Fibroblast of lung (primary cell): ENCODE results near the gene SLC7A14. TPM values are rescaled to one million over a fixed set of nuclear protein-coding genes. Genes with fewer than 3 reads are reported as not detected.

ENCODE experiments used
- DNase-seq, 2 donors: peaks; one replicate each; pipeline versions ENCODE4 v3.0.0 to v3.0.0-alpha.2; 2010; ENCODE audit warnings: low read depth in 2 of 2
- H2AFZ ChIP-seq: 2 replicates; pipeline ENCODE4 v1.5.1; 2012; ENCODE audit warnings: low read length, control low read depth, inconsistent platforms
- H3K27ac ChIP-seq: 2 replicates; pipeline ENCODE4 v1.5.1; 2011; ENCODE audit warnings: low read length, control low read depth; ENCODE audit not compliant: insufficient read depth
- H3K27me3 ChIP-seq: 2 replicates; pipeline ENCODE4 v1.5.1; 2011; ENCODE audit warnings: mild to moderate bottlenecking, low read length; ENCODE audit not compliant: control insufficient read depth, insufficient read depth
- H3K36me3 ChIP-seq: 2 replicates; pipeline ENCODE4 v1.5.1; 2011; ENCODE audit warnings: low read length; ENCODE audit not compliant: control insufficient read depth, insufficient read depth
- H3K4me1 ChIP-seq: 2 replicates; pipeline ENCODE4 v1.5.1; 2011; ENCODE audit warnings: low read length; ENCODE audit not compliant: control insufficient read depth, insufficient read depth; ENCODE audit errors: extremely low read depth
- H3K4me2 ChIP-seq: 2 replicates; pipeline ENCODE4 v1.5.1; 2011; ENCODE audit warnings: low read length, control low read depth; ENCODE audit not compliant: insufficient read depth; ENCODE audit errors: extremely low read depth
- H3K4me3 ChIP-seq, 4 experiments: fragments of 200-600 bp in 1 of 4; sonication (generic) in 1 of 4; replicated peaks in 1 of 4; 2 replicates each; pipeline ENCODE4 v1.5.1; 2011 to 2016; ENCODE audit warnings: low read length in 4 of 4, low read depth in 3 of 4, mild to moderate bottlenecking in 3 of 4, control low read depth in 2 of 4, inconsistent platforms in 1 of 4, mixed read lengths in 1 of 4; ENCODE audit not compliant: insufficient read depth in 1 of 4; ENCODE audit errors: control extremely low read depth in 1 of 4
- H3K79me2 ChIP-seq: 2 replicates; pipeline ENCODE4 v1.5.1; 2012; ENCODE audit warnings: mild to moderate bottlenecking, low read length, inconsistent platforms; ENCODE audit not compliant: control insufficient read depth, insufficient read depth
- H3K9ac ChIP-seq: 2 replicates; pipeline ENCODE4 v1.5.1; 2011; ENCODE audit warnings: mild to moderate bottlenecking, low read length, control low read depth; ENCODE audit not compliant: insufficient read depth
- H3K9me3 ChIP-seq: 2 replicates; pipeline ENCODE4 v1.5.1; 2012; ENCODE audit warnings: low read depth, low read length; ENCODE audit not compliant: control insufficient read depth, insufficient read depth
- H4K20me1 ChIP-seq: 2 replicates; pipeline ENCODE4 v1.5.1; 2011; ENCODE audit warnings: low read length; ENCODE audit not compliant: control insufficient read depth, insufficient read depth; ENCODE audit errors: extremely low read depth
- CTCF ChIP-seq, 2 donors: IDR thresholded peaks in 1 of 2; conservative IDR thresholded peaks in 1 of 2; 1 replicate in 1 of 2; 2 replicates in 1 of 2; pipeline ENCODE4 v1.5.1; 2011 to 2012; ENCODE audit warnings: low read length in 2 of 2, control low read depth in 1 of 2, inconsistent platforms in 1 of 2, low read depth in 1 of 2, mild to moderate bottlenecking in 1 of 2
- EZH2 ChIP-seq: IDR thresholded peaks from 2 replicates; pipeline ENCODE4 v1.5.1; 2012; ENCODE audit warnings: low read length, control low read depth, mild to moderate bottlenecking; ENCODE audit errors: missing control alignments
- polyA plus RNA-seq, 2 donors: library from polyadenylated mRNA; depleted of rRNA in 1 of 2; stranded (reverse) in 1 of 2; unstranded in 1 of 2; fragments of >200 nt; gene quantifications; 2 replicates each; pipeline ENCODE4 v1.2.1, GENCODE V29; 2011 to 2012; ENCODE audit warnings: missing spikeins in 1 of 2
- total RNA-seq: library from RNA; depleted of rRNA; stranded (reverse); fragments of >200 nt; gene quantifications from 2 replicates; pipeline ENCODE4 v1.2.1, GENCODE V29; 2014

The SLC7A14 gene
- total and polyA plus RNA-seq, 2 donors (not counting 1 experiment from before 2014, with no cell fraction given): 1.3 to 3.4 TPM

GRCh38 chr3:170470063-170471016 is 115.5 kb downstream of the SLC7A14 start:
- Histone ChIP-seq H3K4me3 (peak overlapping the region in 1 of 4 experiments; percentile 14), H3K27me3 (no peaks in the 10 kb centered on the region), H3K79me2 (no peaks in the 10 kb centered on the region), H3K27ac (peak overlapping the region; percentile 41), H3K9ac (no peak overlapping the region), H3K4me2 (peak overlapping the region; percentile 66), H3K36me3 (no peaks in the 10 kb centered on the region), H4K20me1 (no peaks in the 10 kb centered on the region), H3K9me3 (no peaks in the 10 kb centered on the region), H2AFZ (no peak overlapping the region), H3K4me1 (peaks cover 23% of the 10 kb centered on the region)
- peak; percentile 76 to 80 for DNase-seq
- TF ChIP-seq CTCF (conservative IDR thresholded peaks at IDR 0.05 in 1 of 2, IDR thresholded peaks at IDR 0.05 in 1 of 2; ENCODE audit: low read depth in 1 of 2, low read length in 2 of 2) (no peak), EZH2 (no peak)

GRCh38 chr3:170469151-170470062 is 116.5 kb downstream of the SLC7A14 start:
- H3K79me2 ChIP-seq: no peaks in the 10 kb centered on the region
- no peaks in the 10 kb centered on the region for H3K9me3 ChIP-seq
- no peak overlapping the region for H3K9ac ChIP-seq
- H3K4me3 ChIP-seq: no peak overlapping the region
- H3K27ac ChIP-seq: no peak overlapping the region
- H3K4me1 ChIP-seq: peaks cover 23% of the 10 kb centered on the region
- DNase-seq: peak; percentile 76 to 83
- no peaks in the 10 kb centered on the region for H4K20me1 ChIP-seq
- no peak overlapping the region for H2AFZ ChIP-seq
- no peaks in the 10 kb centered on the region for H3K36me3 ChIP-seq
- TF ChIP-seq EZH2 (no peak), CTCF (conservative IDR thresholded peaks at IDR 0.05 in 1 of 2, IDR thresholded peaks at IDR 0.05 in 1 of 2; ENCODE audit: low read depth in 1 of 2, low read length in 2 of 2) (no peak)
- H3K27me3 ChIP-seq: no peaks in the 10 kb centered on the region
- no peak overlapping the region for H3K4me2 ChIP-seq
